ENCODE measurements around the gene KCTD7. TPM values are rescaled to one million over a fixed set of nuclear protein-coding genes. Genes with fewer than 3 reads are reported as not detected.
A peak's percentile ranks its signal among the peaks of the same experiment; 100 is the strongest.
"Not testable (repeated sequence)": the region's sequence is repeated elsewhere in the genome, so short reads cannot be mapped to it uniquely, and the experiment has no call there.

Gene KCTD7
- total RNA-seq, 1 experiment from 2014 or later, result 11.6 TPM

DNA sequence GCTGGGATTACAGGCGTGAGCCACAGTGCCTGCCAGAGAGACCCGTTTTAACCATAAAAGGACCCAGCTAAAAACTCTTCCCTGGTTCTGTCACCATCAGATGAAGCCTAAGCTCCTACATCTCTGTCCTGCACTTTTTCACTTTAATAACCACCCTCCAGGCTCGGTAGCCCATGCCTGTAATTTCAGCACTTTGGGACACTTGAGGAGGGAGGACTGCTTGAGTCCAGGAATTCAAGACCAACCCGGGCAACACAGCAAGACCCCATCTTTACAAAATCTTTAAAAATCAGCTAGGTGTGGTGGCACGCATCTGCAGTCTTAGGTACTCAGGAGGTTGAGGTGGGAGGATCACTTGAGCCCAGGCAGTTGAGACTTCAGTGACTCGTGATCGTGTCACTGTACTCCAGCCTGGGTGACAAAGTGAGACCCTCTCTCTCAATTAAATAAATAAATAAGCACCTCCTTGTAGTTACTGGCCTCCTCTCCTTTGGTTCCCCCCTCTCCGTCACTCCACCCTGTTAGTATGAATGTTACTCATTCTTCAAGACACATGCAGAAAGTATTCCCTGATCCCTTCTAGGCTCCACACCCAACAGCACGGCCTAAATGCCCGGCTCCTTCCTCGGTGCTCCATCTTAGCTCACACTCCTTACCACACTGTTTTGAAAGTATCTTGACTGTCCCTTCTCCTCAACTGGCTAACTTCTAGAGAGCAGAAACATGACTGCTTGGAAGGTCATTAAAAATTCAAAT, 38.2 kb upstream of the KCTD7 start:
- Mint-ChIP-seq H3K9me3 (peaks cover 23% of the 10 kb centered on the region), H3K36me3 (peaks cover 18% of the 10 kb centered on the region), H3K27ac (peak overlapping the region; percentile 87), H3K4me1 (peaks cover 25% of the 10 kb centered on the region), H3K4me3 (peak overlapping the region; percentile 86)
- DNase-seq (ENCODE audit: low spot score); H3K27me3 Mint-ChIP-seq (ENCODE audit: low read depth); POLR2A ChIA-PET; ATAC-seq: not testable (repeated sequence)
- CTCF ChIA-PET, result interaction anchor here (1.1 to 1.5 kb wide), 2 partner anchors 33 kb away, joined by 4 read pairs; no protein-coding TSS in a partner anchor

DNA sequence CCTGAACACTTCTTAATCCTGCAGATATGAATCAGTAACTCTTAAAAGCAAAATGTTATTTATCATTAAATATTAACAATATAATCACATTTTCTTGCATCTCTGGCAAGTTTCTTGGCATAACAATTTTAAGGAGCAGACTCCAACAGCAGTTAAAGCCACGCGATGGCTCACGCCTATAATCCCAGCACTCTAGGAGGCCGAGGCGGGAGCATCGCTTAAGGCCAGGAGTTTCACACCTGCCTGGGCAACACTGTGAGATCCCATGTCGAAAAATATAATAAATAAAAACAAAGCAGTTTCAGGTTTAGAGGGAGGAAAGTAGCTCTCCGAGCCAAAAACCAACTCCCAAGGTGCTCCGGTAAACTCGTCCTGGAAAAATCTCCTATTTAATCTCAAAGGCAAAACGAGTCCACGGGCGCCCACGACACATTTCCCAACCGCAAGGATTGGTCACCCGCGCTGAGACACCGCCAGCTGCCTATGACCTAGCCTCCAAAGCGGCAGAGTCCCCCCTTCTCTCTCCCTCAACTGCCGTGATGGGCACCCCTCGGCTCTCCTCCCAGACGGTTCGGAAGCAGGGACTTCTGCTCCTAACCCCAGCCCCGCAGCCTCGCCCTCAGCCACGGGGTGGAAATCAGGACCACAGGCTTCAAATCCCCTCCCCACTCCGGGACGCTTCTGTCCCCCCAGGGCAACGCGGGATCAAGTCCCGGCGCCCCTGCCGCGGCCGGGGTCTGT, 37.5 kb upstream of the KCTD7 start:
- Mint-ChIP-seq H3K4me3 (peak overlapping the region; percentile 86), H3K9me3 (peaks cover 29% of the 10 kb centered on the region), H3K27ac (peak overlapping the region; percentile 87), H3K27me3 (ENCODE audit: low read depth) (peaks cover 12% of the 10 kb centered on the region), H3K4me1 (peaks cover 25% of the 10 kb centered on the region), H3K36me3 (peaks cover 24% of the 10 kb centered on the region)
- TF ChIP-seq ZNF121 (CRISPR knock-in tag; IDR thresholded peaks at IDR 0.05), result peak; percentile 70; the same call in 1 of the 2 replicates
- DNase-seq (ENCODE audit: low spot score); POLR2A ChIA-PET: not testable (repeated sequence)
- peak; percentile 19 for ATAC-seq
- CTCF ChIA-PET, result interaction anchor here (1.1 kb wide), 1 partner anchor 34 kb away, joined by 4 read pairs; no protein-coding TSS in a partner anchor

DNA sequence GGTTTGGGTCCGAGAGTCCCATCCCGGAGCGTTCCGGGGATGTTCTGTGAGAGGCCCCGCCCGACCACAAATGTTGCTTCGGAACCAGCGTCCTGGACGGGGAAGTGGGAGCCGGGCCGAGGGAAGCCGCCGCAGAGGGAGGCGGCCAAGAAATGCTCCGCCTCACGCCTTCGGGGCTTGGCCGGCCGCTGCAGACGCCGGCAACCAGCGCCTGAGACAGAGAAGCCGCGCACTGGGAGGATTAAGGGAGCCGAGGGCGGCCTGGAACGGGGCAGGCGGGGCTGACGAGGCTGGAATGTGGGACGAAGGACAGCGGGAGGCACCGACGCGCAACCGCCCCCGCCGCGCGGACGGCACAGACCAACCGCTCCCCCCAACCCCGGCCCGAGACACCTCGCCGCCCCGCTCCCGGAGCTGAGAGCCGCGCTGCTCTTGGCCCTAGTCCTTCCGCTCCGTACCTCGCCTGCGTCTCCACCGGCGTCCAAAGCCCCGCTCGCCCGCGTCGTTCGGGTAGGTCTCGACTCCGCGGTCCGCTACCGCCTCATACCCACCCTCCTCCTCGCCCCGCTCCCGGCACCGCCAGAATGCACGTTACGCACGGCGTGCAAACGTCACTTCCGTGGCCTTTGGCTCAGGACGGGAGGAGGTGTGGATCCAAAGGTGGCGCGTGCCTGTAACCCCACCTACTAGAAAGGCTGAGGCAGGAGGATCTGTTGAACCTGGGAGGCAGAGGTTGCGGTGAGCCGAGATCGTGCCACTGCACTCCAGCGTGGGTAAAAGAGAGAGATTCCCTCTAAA, 36.7 kb upstream of the KCTD7 start:
- CTCF ChIA-PET, result no interaction called here
- Mint-ChIP-seq H3K4me3 (peak overlapping the region; percentile 86), H3K27ac (peak overlapping the region; percentile 73), H3K36me3 (peaks cover 24% of the 10 kb centered on the region), H3K27me3 (ENCODE audit: low read depth) (peaks cover 12% of the 10 kb centered on the region), H3K4me1 (peaks cover 27% of the 10 kb centered on the region), H3K9me3 (peaks cover 29% of the 10 kb centered on the region)
- DNase-seq (ENCODE audit: low spot score) (peak; percentile 79), ATAC-seq (peak; percentile 92)
- POLR2A ChIA-PET, result interaction anchor here (0.7 kb wide), 1 partner anchor 33 kb away, joined by 8 read pairs; no protein-coding TSS in a partner anchor
- TF ChIP-seq SMAD4 (CRISPR knock-in tag; IDR thresholded peaks at IDR 0.05) (no peak), IRF1 (CRISPR knock-in tag; IDR thresholded peaks at IDR 0.05) (0 out of 2 replicates have a peak, but pooled peaks have one; percentile 33), EMX1 (CRISPR knock-in tag; IDR thresholded peaks at IDR 0.05) (no peak), PRRX2 (CRISPR knock-in tag; IDR thresholded peaks at IDR 0.05) (no peak), IRF2 (CRISPR knock-in tag; IDR thresholded peaks at IDR 0.05; ENCODE audit: borderline replicate concordance, low read depth) (no peak), MYBL2 (CRISPR knock-in tag; IDR thresholded peaks at IDR 0.05) (peak; percentile 39; the same call in 1 of the 2 replicates), TP53 (CRISPR knock-in tag; IDR thresholded peaks at IDR 0.05) (no peak), SOX15 (CRISPR knock-in tag; IDR thresholded peaks at IDR 0.05) (no peak), ETV6 (CRISPR knock-in tag; IDR thresholded peaks at IDR 0.05) (peak; percentile 71; the same call in 1 of the 2 replicates), AR (CRISPR knock-in tag; IDR thresholded peaks at IDR 0.05) (no peak), ZNF121 (CRISPR knock-in tag; IDR thresholded peaks at IDR 0.05) (no peak), ZNF219 (CRISPR knock-in tag; IDR thresholded peaks at IDR 0.05; ENCODE audit: borderline replicate concordance) (no peak), PREB (CRISPR knock-in tag; IDR thresholded peaks at IDR 0.05; ENCODE audit: borderline replicate concordance) (no peak), RELA (CRISPR knock-in tag; IDR thresholded peaks at IDR 0.05; ENCODE audit: borderline replicate concordance) (peak; percentile 43; the same call in 1 of the 2 replicates)
- TF ChIP-seq, protein P1, sequence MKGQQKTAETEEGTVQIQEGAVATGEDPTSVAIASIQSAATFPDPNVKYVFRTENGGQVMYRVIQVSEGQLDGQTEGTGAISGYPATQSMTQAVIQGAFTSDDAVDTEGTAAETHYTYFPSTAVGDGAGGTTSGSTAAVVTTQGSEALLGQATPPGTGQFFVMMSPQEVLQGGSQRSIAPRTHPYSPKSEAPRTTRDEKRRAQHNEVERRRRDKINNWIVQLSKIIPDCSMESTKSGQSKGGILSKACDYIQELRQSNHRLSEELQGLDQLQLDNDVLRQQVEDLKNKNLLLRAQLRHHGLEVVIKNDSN (CRISPR knock-in tag; IDR thresholded peaks at IDR 0.05), result no peak; the same call in 1 of the 2 replicates
- TF ChIP-seq, protein P2, sequence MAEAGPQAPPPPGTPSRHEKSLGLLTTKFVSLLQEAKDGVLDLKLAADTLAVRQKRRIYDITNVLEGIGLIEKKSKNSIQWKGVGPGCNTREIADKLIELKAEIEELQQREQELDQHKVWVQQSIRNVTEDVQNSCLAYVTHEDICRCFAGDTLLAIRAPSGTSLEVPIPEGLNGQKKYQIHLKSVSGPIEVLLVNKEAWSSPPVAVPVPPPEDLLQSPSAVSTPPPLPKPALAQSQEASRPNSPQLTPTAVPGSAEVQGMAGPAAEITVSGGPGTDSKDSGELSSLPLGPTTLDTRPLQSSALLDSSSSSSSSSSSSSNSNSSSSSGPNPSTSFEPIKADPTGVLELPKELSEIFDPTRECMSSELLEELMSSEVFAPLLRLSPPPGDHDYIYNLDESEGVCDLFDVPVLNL (CRISPR knock-in tag; IDR thresholded peaks at IDR 0.05; ENCODE audit: borderline replicate concordance, low read depth), result peak; percentile 34; the same call in 1 of the 2 replicates
- TF ChIP-seq, protein P3, sequence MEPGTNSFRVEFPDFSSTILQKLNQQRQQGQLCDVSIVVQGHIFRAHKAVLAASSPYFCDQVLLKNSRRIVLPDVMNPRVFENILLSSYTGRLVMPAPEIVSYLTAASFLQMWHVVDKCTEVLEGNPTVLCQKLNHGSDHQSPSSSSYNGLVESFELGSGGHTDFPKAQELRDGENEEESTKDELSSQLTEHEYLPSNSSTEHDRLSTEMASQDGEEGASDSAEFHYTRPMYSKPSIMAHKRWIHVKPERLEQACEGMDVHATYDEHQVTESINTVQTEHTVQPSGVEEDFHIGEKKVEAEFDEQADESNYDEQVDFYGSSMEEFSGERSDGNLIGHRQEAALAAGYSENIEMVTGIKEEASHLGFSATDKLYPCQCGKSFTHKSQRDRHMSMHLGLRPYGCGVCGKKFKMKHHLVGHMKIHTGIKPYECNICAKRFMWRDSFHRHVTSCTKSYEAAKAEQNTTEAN (CRISPR knock-in tag; IDR thresholded peaks at IDR 0.05), result no peak
- TF ChIP-seq, protein P4, sequence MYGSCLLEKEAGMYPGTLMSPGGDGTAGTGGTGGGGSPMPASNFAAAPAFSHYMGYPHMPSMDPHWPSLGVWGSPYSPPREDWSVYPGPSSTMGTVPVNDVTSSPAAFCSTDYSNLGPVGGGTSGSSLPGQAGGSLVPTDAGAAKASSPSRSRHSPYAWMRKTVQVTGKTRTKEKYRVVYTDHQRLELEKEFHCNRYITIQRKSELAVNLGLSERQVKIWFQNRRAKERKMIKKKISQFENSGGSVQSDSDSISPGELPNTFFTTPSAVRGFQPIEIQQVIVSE (CRISPR knock-in tag; IDR thresholded peaks at IDR 0.05; ENCODE audit: borderline replicate concordance), result no peak
